ENCODE measurements around the gene ALKBH5. TPM values are rescaled to one million over a fixed set of nuclear protein-coding genes. Genes with fewer than 3 reads are reported as not detected.

The ALKBH5 gene
- total RNA-seq, 1 experiment from 2014 or later = 97.8 TPM

- intact Hi-C loops (cut with micrococcal nuclease) = no loop called here
- CTCF ChIA-PET = no interaction called here
Measured at GRCh38 chr17:18146980-18147379, 36.6 kb upstream of the ALKBH5 start.

More at GRCh38 chr17:18146980-18147379, 36.6 kb upstream of the ALKBH5 start:
- no peaks in the 10 kb centered on the region for H3K27me3 ChIP-seq (ENCODE audit: insufficient read depth, low read length)
- no peaks in the 10 kb centered on the region for H3K9me3 ChIP-seq (ENCODE audit: control insufficient read depth in 1 of 2, insufficient read depth in 1 of 2, low read depth in 1 of 2, low read length in 2 of 2)
- POLR2A ChIA-PET = no interaction called here
- DNase-seq (ENCODE audit: low read depth, low spot score) = no peak
- no peak overlapping the region for H3K9ac ChIP-seq (ENCODE audit: low read length)
- H2AFZ ChIP-seq (ENCODE audit: low read depth, low read length, poor library complexity, severe bottlenecking) = no peak overlapping the region
- H3K27ac ChIP-seq (ENCODE audit: low read depth, low read length) = no peak overlapping the region
- RAD21 ChIA-PET (ENCODE audit: low non-redundant PET in 1 of 2, low total read pairs in 2 of 2, uncharacterized antibody in 2 of 2, unreplicated experiment in 2 of 2) = no interaction called here
- no peak overlapping the region for H3K4me2 ChIP-seq (ENCODE audit: low read length)
- no peaks in the 10 kb centered on the region for H4K20me1 ChIP-seq (ENCODE audit: insufficient read depth)
- TF ChIP-seq SIN3A (IDR thresholded peaks at IDR 0.05; ENCODE audit: low read depth) (no peak), ELF1 (IDR thresholded peaks at IDR 0.05; ENCODE audit: borderline replicate concordance, low read depth) (no peak), ZNF274 (IDR thresholded peaks at IDR 0.05; ENCODE audit: low read depth, low read length) (no peak), SP1 (IDR thresholded peaks at IDR 0.05; ENCODE audit: low read depth) (no peak), YY1 (IDR thresholded peaks at IDR 0.05; ENCODE audit: extremely low read depth, insufficient replicate concordance, low read depth, low read length) (no peak), RAD21 (IDR thresholded peaks at IDR 0.05; ENCODE audit: low read depth) (no peak), FOSL1 (IDR thresholded peaks at IDR 0.05; ENCODE audit: low read depth) (no peak), EZH2phosphoT487 (IDR thresholded peaks at IDR 0.05; ENCODE audit: borderline replicate concordance) (no peak), EZH2 (IDR thresholded peaks at IDR 0.05) (no peak), CEBPB (IDR thresholded peaks at IDR 0.05; ENCODE audit: low read depth) (no peak), CBX3 (IDR thresholded peaks at IDR 0.05; ENCODE audit: low read depth) (no peak)
- TF ChIP-seq, protein P1, sequence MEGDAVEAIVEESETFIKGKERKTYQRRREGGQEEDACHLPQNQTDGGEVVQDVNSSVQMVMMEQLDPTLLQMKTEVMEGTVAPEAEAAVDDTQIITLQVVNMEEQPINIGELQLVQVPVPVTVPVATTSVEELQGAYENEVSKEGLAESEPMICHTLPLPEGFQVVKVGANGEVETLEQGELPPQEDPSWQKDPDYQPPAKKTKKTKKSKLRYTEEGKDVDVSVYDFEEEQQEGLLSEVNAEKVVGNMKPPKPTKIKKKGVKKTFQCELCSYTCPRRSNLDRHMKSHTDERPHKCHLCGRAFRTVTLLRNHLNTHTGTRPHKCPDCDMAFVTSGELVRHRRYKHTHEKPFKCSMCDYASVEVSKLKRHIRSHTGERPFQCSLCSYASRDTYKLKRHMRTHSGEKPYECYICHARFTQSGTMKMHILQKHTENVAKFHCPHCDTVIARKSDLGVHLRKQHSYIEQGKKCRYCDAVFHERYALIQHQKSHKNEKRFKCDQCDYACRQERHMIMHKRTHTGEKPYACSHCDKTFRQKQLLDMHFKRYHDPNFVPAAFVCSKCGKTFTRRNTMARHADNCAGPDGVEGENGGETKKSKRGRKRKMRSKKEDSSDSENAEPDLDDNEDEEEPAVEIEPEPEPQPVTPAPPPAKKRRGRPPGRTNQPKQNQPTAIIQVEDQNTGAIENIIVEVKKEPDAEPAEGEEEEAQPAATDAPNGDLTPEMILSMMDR (IDR thresholded peaks at IDR 0.05 in 2 of 3, conservative IDR thresholded peaks at IDR 0.05 in 1 of 3; ENCODE audit: borderline replicate concordance in 1 of 3, insufficient read depth in 1 of 3, low read depth in 2 of 3, low read length in 2 of 3) = no peak
- TF ChIP-seq, protein P2, sequence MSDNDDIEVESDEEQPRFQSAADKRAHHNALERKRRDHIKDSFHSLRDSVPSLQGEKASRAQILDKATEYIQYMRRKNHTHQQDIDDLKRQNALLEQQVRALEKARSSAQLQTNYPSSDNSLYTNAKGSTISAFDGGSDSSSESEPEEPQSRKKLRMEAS (IDR thresholded peaks at IDR 0.05) = no peak
- TF ChIP-seq, protein P3, sequence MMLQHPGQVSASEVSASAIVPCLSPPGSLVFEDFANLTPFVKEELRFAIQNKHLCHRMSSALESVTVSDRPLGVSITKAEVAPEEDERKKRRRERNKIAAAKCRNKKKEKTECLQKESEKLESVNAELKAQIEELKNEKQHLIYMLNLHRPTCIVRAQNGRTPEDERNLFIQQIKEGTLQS (IDR thresholded peaks at IDR 0.05) = no peak
- no peak for ATAC-seq
- no peak overlapping the region for H3K4me3 ChIP-seq (replicated peaks in 1 of 2; ENCODE audit: low read depth in 1 of 2, low read length in 2 of 2)
- BruUV-seq (replicated peaks) = no TSS peak
- H3K36me3 ChIP-seq (ENCODE audit: control insufficient read depth in 1 of 2, insufficient read depth in 2 of 2, low read length in 2 of 2) = no peaks in the 10 kb centered on the region
- H3K9me2 ChIP-seq (ENCODE audit: insufficient read depth) = no peaks in the 10 kb centered on the region
- H3K4me1 ChIP-seq (ENCODE audit: control insufficient read depth in 1 of 2, insufficient read depth in 2 of 2, low read length in 2 of 2) = no peaks in the 10 kb centered on the region; a peak in 1 of 4 replicates
- no peaks in the 10 kb centered on the region for H3K79me2 ChIP-seq (ENCODE audit: insufficient read depth, low read length)
